OCI-M2 (cell line): ENCODE measurements around the gene KCNK15.

Experiments
- DNase-seq: peaks from one replicate; lab custom pipeline; 2025; ENCODE audit not compliant: unreplicated experiment; lab: John Stamatoyannopoulos, UW

KCNK15 gene

GRCh38 chr20:44733341-44734069, 12.2 kb upstream of the KCNK15 start:
- DNase-seq: no peak

GRCh38 chr20:44734938-44735337, 10.7 kb upstream of the KCNK15 start:
- DNase-seq: no peak

GRCh38 chr20:44735816-44736169, 9.9 kb upstream of the KCNK15 start:
- no peak for DNase-seq

- no peak for DNase-seq
These were observed 9.3 kb upstream of the KCNK15 start for GRCh38 chr20:44736170-44737021.

GRCh38 chr20:44737116-44737515, 8.5 kb upstream of the KCNK15 start:
- no peak for DNase-seq

GRCh38 chr20:44738813-44739477, 6.7 kb upstream of the KCNK15 start:
- no peak for DNase-seq

GRCh38 chr20:44739942-44740341, 5.7 kb upstream of the KCNK15 start:
- DNase-seq: no peak

- DNase-seq: no peak
These were observed 3.2 kb upstream of the KCNK15 start for GRCh38 chr20:44742304-44743079.

GRCh38 chr20:44743080-44743701, 2.5 kb upstream of the KCNK15 start:
- no peak for DNase-seq

- no peak for DNase-seq
These were observed 1.6 kb upstream of the KCNK15 start for GRCh38 chr20:44743916-44744655.

- no peak for DNase-seq
These were observed 505 bp upstream of the KCNK15 start for GRCh38 chr20:44745122-44745597.

GRCh38 chr20:44746367-44747165, 901 bp downstream of the KCNK15 start:
- DNase-seq: no peak

GRCh38 chr20:44747166-44748004, 1.7 kb downstream of the KCNK15 start:
- peak; percentile 27 for DNase-seq

GRCh38 chr20:44748005-44748370, 2.3 kb downstream of the KCNK15 start:
- no peak for DNase-seq

GRCh38 chr20:44750081-44750805, 4.6 kb downstream of the KCNK15 start:
- no peak for DNase-seq

- DNase-seq: no peak
These were observed 6.7 kb downstream of the KCNK15 start for GRCh38 chr20:44752099-44752931.

GRCh38 chr20:44754554-44754953, 8.9 kb downstream of the KCNK15 start:
- DNase-seq: no peak
